ENCODE data around the gene FAM186B.

GRCh38 chr12:49548481-49548821 lies 57.0 kb downstream of the FAM186B start:
- TF ChIP-seq CTCF (IDR thresholded peaks at IDR 0.05; ENCODE audit: low read depth, low read length) (no peak), EZH2phosphoT487 (IDR thresholded peaks at IDR 0.05; ENCODE audit: low read depth) (no peak)
